Activated gamma-delta T cell (primary cell): Measurements from ENCODE around the gene DKC1.
A peak's percentile ranks its signal among the peaks of the same experiment; 100 is the strongest.

Experiments used
- DNase-seq: peaks from one replicate; lab custom pipeline; 2025; lab: John Stamatoyannopoulos, UW

The DKC1 gene

DNA sequence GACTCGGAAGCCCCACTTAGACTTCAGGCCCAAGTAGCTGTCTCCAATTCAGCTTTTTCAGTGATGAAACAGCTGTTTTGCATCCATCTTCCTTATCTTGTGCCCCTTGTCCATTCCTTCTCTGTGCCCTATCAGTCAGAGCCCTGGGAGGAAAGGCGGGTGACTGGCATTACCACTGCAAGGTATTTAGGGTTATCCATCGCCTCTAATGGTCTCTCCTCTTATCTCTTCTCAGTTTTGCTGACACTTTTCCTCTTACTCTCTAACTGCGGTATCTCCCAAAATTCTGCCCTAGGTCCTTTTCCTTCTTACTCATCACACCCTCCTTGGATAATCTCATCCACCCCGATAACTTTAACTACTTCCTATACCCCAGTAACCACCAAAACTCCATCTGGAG, 25.5 kb upstream of the DKC1 start:
- DNase-seq = no peak

- DNase-seq = no peak
Measured at GRCh38 chrX:154738011-154738738, 24.5 kb upstream of the DKC1 start.

GRCh38 chrX:154739952-154740465, 22.7 kb upstream of the DKC1 start:
- DNase-seq = no peak

DNA sequence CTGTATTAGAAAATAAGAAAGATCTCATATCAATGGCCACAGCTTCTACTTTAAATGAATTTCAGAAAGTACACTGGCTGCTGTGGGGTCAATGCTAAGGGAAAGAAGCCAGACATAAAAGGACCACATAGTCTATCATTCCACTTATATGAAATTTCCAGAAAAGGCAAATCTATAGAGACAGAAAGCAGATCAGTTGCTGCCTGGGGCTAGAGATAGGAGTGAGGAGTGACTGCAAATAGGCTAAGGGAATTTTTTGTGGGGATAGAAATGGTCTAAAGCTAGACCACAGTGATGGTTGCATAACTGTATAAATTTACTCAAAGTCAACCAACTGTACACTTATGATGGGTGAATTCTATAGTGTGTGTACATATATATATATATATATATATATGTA, 20.1 kb upstream of the DKC1 start:
- no peak for DNase-seq

- no peak for DNase-seq
Measured at GRCh38 chrX:154748712-154749339, 13.8 kb upstream of the DKC1 start.

- no peak for DNase-seq
Measured at GRCh38 chrX:154749856-154750255, 12.8 kb upstream of the DKC1 start.

DNA sequence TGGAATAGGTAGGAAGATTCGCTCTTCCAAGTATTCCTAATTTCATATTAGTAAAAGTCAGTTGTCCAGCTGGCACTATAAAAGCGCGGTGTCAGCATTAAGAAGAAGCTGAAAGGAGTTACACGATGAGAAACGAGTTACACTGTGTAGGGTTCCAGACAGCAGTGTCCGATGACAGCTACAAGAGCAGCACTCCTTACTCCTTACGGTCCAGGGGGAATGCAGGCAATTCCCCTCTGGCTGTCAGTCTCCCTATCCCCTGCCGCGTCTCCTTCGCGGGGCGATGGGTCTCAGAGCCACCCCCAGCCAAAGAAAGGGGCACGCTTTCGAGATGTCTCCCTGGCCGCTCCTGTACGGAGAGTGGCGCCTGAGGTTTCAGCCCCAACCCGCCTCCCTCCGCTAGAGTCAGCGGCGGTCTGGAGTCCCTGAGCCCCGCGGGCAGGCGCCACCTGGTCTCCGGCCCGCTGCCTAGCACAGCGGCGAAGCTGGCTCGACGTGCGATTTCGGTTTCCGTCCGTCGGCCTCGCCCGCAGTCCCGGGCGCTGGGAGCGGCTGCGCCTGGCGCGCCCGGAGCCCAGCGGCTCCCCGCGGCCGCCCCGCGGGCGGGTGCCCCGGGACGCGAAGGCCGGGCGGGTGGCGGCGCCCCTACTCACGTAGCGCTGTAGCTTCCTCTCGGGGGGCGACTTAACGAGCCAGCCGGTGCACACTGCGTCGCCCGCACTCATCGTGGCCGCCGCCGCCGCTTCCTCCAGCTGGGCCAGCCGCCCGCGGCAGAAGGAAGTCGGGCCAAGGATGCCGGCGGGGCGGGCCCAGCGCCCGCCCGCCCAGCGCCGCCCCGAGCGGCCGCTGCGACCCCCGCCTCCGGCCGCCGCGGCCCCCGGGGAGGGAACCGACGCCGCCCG, 12.1 kb upstream of the DKC1 start, which contains the start of gene GAB3:
TSS of gene GAB3 (minus strand) at position 777 of the 902 bp plus-strand sequence. CDS start at position 725, 52 bp downstream.
- peak; percentile 49 for DNase-seq

GRCh38 chrX:154751203-154751668, 11.4 kb upstream of the DKC1 start:
- DNase-seq = no peak

DNA sequence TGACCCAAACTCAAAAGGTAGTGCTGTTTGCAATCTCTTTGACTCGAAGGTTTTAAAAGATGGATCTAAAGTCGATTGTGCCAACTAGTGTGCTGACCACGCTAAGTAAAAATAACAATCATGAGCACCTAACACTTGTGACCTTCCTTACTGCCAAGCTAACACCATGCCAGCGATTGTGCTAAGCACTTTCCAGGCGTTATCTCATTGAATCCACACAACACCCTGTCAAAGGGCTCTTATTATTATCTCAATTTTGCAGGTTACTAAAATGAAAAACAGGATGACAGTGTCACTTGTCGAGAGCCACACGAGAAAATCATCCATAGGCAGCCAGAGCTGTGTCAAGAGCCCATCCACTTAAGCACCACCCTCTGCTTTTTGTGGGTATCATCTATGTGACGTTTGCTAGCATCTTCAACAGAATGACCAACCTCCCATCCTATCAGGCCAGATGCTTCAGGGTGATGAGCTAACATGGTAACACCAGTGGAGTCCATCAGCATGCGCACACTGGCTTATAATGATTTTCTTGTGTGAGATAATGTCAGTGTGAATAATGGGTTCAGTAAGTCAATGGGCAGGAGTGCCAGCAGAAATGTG, 10.9 kb upstream of the DKC1 start:
- DNase-seq = no peak

GRCh38 chrX:154758696-154759095, 4.0 kb upstream of the DKC1 start:
- DNase-seq = no peak

DNA sequence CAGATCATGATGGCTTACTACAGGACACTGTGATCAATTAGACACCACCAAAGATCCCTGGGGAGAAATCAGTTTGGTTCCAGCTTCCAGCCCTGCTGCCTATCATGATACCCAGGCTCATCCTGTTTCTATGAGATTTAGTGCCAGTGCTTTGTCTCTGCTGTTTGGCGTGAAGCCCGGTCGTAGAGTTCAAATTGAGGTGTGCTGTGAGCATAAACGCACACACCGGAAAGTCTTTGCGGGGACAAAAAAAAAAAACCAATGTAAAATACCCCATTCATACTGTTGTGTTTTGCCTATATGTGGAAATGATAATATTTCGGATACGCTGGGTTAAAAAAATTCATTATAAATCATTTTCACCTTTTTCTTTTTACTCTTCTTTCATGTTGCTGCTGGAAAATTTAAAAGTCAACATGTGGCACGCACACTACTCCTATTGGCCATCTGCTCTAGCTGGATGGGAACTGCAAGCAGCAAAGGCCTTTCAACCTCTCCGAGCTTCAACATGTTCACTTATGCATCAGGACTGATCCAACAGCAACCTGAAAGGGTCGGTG, 607 bp upstream of the DKC1 start:
- no peak for DNase-seq

DNA sequence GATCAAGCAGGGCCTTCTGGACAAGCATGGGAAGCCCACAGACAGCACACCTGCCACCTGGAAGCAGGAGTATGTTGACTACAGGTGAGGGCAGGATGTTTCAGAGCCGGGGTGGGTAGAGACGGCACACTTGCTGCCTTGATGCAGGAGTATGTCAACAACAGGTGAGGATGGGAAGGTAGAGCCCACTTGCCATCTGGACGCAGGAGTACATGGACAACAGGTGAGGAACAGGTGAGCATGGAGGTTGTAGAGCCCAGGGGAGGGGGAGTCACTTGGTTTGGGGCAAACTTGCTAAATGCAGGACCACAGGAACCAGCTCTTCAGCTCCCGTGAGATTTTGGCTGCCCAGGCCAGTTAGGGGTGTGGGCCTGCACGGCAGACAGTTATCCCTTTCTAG, 12.0 kb downstream of the DKC1 start:
- no peak for DNase-seq

- DNase-seq = no peak
Measured at GRCh38 chrX:154775419-154776349, 13.0 kb downstream of the DKC1 start.

DNA sequence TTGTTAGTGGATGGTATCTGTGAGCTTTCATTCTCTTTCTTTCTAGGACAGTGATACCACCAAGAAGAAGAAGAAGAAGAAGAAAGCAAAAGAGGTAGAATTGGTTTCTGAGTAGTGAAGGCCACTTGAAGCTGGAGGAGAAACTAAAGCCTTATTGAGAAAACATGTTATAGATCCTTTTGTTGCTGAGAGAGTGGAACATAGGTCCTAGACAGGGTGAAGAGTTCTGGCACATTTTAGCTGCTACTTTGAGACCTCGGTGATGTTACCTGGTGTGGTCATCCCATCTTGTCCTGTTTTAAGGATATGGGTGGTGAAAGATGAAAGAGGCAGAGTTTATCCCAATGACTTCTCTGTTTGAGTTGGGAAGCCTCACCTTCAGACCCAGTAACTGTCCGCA, 14.1 kb downstream of the DKC1 start:
- no peak for DNase-seq

GRCh38 chrX:154779261-154779660, 16.6 kb downstream of the DKC1 start:
- no peak for DNase-seq

GRCh38 chrX:154780968-154781367, 18.3 kb downstream of the DKC1 start:
- DNase-seq = no peak

GRCh38 chrX:154784149-154784995, 21.7 kb downstream of the DKC1 start:
- DNase-seq = no peak

DNA sequence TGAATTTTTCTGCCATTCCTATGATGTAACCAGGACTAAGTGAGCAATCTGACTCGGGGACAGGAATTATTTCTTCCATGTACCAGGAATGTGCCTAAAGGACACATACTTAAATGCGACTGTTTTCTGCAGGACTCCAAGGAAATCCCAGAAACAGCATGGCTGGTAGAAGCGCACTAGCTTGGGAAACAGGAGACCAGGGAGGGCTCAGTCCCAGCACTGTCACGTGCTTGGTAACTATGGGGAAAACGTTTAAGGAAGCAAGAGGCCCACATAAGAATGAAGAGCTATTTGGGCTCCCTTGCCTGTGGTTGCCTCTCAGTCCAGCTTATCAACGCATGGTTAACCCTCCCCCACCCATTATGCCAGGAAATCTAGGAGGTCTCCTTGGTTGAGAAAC, 23.1 kb downstream of the DKC1 start:
- DNase-seq = no peak

DNA sequence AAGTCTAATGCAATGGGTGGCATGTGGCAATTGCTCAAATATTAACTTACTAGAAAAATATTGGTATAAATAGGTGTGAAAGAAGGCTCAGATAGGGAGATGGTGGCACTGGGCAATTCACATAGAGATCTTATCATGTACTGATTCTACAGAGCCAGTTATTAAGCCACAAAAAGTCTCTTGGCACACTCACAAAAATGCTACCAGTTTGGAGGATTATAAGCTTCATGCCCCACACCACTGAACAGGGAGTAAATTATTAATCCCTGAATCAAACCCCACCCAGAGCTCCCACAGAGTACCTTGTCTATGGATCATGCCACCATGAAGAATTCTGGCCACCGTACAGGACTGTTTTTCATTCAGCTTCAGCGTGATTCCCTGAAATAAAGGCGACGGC, 28.8 kb downstream of the DKC1 start:
- DNase-seq = no peak
